ENCODE results near the gene C19orf47.

C19orf47 gene

DNA sequence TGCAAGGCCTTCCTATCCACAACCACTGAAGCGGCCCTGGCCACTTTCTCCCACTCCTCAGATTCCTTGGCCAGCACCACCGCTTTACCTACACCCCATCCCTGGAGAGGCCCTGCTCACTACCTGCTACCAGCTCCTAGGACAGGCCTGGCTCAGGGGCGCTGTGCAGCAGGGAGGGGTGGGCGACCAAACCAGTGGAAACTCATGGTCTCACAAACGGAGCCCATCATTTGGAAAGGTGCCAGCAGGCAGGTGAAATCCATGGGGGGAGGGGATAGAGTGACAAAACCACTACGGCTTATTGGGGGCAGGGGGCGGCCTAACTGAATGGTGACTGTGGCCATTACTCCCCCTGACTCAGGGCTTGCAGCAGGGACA lies 27.6 kb downstream of the C19orf47 start:
- TF ChIP-seq, protein P1, sequence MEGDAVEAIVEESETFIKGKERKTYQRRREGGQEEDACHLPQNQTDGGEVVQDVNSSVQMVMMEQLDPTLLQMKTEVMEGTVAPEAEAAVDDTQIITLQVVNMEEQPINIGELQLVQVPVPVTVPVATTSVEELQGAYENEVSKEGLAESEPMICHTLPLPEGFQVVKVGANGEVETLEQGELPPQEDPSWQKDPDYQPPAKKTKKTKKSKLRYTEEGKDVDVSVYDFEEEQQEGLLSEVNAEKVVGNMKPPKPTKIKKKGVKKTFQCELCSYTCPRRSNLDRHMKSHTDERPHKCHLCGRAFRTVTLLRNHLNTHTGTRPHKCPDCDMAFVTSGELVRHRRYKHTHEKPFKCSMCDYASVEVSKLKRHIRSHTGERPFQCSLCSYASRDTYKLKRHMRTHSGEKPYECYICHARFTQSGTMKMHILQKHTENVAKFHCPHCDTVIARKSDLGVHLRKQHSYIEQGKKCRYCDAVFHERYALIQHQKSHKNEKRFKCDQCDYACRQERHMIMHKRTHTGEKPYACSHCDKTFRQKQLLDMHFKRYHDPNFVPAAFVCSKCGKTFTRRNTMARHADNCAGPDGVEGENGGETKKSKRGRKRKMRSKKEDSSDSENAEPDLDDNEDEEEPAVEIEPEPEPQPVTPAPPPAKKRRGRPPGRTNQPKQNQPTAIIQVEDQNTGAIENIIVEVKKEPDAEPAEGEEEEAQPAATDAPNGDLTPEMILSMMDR (conservative IDR thresholded peaks at IDR 0.05; ENCODE audit: control insufficient read depth, insufficient read depth, low read depth, low read length): no peak
- DNase-seq (ENCODE audit: low read depth): no peak
- no peak overlapping the region for H3K4me3 ChIP-seq (ENCODE audit: control insufficient read depth, low read depth, low read length)

DNA sequence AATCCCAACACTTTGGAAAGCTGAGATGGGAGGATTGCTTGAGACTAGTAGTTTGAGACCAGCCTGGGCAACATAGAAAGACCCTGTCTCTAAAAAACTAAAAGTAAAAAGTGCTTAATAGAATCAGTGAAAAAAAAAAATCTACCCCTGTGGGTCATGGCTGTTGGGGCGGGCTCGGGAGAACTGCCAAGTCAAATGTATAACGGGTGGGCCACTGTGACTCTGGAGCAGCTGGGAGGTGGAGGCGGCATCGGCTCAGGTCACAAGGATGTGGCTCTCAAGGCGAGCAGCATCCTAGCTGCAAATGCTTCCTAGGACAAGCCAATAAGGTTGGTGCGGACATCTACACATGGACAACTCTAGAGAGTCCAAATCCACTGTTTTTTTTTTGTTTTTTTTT lies 30.9 kb downstream of the C19orf47 start:
- no peak for DNase-seq (ENCODE audit: low read depth)
- no peak overlapping the region for H3K4me3 ChIP-seq (ENCODE audit: control insufficient read depth, low read depth, low read length)
- TF ChIP-seq, protein P1 (conservative IDR thresholded peaks at IDR 0.05; ENCODE audit: control insufficient read depth, insufficient read depth, low read depth, low read length): no peak

DNA sequence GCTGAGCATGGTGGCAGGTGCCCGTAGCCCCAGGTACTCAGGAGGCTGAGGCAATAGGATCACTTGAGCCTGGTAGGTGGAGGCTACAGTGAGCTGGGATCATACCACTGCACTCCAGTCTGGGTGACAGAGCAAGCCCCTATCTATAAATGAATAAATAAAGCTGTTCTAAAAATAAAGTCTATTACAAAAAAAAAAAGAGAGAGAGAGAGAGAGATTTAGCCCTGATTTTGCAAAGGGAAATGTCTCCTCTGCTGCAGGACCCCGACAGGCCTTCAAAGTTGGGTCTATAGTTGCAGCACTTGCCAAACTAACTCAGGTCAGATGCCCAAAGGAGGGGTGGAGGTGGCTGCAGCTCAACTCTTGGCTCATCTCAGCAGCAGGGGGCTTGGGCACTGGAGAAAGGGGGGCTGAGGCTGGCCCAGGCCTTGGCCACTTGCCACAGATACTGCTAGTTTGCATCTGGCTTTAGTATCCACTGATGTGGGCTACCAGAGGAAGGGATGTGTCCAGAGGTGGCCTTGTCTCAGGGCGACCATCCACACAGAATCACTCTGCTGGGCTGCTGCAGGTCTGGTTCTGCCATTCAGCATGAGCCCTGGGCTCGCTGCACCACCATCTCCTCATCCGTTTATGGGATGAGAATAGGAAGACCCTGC lies 32.3 kb downstream of the C19orf47 start:
- no peak overlapping the region for H3K4me3 ChIP-seq (ENCODE audit: control insufficient read depth, low read depth, low read length)
- TF ChIP-seq, protein P1 (conservative IDR thresholded peaks at IDR 0.05; ENCODE audit: control insufficient read depth, insufficient read depth, low read depth, low read length): no peak
- DNase-seq (ENCODE audit: low read depth): no peak

DNA sequence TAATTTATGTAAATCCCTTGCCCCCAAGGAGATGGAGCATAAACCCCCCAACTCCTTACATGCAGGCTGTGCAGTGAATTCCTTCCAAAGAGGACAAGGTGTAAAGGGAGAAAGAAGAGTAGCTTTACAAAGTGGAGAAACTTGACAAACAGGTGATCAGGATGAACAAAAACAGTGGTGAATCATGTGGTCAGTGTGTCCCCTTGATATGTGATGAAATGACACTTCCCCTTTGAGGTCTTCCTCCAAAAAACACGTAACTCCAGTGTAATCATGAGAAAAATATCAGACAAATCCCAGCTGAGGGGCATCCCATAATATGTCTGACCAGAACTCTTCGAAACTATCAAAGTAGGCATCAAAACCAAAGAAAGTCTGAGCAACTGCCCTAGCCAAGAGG lies 33.5 kb downstream of the C19orf47 start:
- DNase-seq (ENCODE audit: low read depth): no peak
- no peak overlapping the region for H3K4me3 ChIP-seq (ENCODE audit: control insufficient read depth, low read depth, low read length)
- TF ChIP-seq, protein P1 (conservative IDR thresholded peaks at IDR 0.05; ENCODE audit: control insufficient read depth, insufficient read depth, low read depth, low read length): no peak

DNA sequence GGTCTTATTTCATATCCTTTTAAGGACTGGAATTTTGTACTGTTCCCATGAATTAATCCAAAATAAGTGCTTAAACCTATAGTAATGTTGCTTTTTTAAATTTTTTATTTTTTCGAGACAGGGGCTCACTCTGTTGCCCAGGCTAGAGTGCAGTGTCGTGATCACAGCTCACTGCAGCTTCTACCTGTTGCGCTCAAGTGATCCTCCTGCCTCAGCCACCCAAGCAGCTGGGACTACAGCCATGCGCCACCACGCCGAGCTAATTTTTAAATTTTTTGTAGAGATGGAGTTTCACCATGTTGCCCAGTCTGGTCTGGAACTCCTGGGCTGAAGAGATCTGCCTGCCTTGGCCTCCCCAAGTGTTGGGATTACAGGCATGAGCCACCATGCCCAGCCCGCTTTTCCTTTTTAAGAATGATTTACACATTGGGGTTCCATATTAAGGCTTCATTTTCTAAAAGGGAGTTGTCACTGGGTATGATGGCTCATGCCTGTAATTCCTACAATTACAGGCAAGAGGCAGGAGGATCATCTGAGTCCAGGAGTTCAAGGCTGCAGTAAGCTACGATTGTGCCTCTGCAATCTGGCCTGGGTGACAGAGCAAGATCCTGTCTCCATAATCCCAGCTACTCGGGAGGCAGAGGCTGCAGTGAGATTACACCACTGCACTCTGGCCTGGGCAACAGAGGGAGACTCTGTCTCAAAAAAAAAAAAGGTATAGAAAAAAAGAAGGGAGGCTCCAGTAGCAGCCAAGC lies 34.8 kb downstream of the C19orf47 start:
- H3K4me3 ChIP-seq (ENCODE audit: control insufficient read depth, low read depth, low read length): no peak overlapping the region
- no peak for DNase-seq (ENCODE audit: low read depth)
- TF ChIP-seq, protein P1 (conservative IDR thresholded peaks at IDR 0.05; ENCODE audit: control insufficient read depth, insufficient read depth, low read depth, low read length): no peak

DNA sequence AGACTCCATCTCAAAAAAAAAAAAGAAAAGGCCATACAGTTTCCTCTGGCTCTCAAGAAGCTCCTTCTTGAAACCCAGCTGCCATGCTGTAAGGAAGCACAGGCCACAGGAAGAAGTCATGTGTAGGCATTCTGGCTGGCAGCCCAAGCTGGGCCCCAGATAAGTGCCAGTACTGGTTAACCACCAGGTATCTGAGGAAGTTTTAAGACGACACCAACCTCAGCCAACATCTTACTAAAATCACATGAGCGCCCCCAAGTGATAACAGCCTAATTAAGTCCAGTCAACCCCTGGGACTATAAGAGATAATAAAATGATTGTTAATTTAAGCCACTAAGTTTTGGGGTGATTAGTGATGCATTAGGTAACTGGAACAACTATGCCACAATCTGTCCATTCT lies 35.7 kb downstream of the C19orf47 start:
- TF ChIP-seq, protein P1 (conservative IDR thresholded peaks at IDR 0.05; ENCODE audit: control insufficient read depth, insufficient read depth, low read depth, low read length): no peak
- no peak for DNase-seq (ENCODE audit: low read depth)
- H3K4me3 ChIP-seq (ENCODE audit: control insufficient read depth, low read depth, low read length): no peak overlapping the region

All from fibroblast of mammary gland (primary cell).